ENCODE data around the gene MFF.
"Not testable (repeated sequence)": the region's sequence is repeated elsewhere in the genome, so short reads cannot be mapped to it uniquely, and the experiment has no call there.

MFF gene

DNA sequence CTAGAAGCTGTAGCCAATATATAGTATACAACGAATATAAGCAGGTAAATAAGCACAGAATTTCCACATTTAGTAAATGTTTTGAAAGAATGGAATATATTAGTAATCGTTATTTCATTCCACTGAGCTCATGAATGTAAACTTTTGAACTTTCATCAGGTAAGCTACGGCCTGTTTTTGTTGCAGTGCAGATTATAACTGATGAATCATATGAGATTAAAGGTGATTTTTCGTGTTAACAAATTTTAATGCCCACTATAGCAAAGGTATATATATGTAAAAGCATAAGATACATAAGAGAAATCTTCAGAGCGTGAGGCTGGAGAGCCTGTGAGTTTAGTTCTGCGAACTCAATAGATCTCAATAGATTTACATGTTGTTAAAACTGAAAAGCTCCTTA, 61.6 kb downstream of the MFF start:
- FAIRE-seq = no peak
- TF ChIP-seq, protein P1, sequence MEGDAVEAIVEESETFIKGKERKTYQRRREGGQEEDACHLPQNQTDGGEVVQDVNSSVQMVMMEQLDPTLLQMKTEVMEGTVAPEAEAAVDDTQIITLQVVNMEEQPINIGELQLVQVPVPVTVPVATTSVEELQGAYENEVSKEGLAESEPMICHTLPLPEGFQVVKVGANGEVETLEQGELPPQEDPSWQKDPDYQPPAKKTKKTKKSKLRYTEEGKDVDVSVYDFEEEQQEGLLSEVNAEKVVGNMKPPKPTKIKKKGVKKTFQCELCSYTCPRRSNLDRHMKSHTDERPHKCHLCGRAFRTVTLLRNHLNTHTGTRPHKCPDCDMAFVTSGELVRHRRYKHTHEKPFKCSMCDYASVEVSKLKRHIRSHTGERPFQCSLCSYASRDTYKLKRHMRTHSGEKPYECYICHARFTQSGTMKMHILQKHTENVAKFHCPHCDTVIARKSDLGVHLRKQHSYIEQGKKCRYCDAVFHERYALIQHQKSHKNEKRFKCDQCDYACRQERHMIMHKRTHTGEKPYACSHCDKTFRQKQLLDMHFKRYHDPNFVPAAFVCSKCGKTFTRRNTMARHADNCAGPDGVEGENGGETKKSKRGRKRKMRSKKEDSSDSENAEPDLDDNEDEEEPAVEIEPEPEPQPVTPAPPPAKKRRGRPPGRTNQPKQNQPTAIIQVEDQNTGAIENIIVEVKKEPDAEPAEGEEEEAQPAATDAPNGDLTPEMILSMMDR (IDR thresholded peaks at IDR 0.05; ENCODE audit: insufficient read depth, missing control alignments) = no peak

DNA sequence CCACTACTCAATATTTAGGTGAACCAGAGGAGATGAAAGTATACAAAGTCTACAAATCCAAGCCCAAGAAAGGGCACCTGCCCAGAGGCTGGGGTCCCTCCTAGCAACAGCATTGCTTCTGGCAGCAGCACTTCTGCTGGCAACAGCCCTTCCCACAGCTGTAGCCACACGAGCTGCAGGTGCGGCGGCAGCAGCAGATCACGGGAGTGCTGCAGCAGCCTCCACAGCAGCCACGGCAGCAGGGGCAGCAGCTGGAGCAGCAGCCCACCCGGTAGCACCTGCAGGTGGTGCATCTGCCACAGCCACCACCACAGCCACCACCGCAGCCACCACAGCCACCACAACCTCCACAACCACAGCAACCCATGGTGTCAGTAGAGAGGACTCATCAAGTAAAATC, 62.5 kb downstream of the MFF start, which contains the start of gene SCYGR1:
Gene SCYGR1, minus strand, starts transcription at position 367 of the 400 bp plus-strand sequence. Its CDS starts 0 bp downstream, at position 367.
- DNase-seq (ENCODE audit: insufficient read length, low spot score); FAIRE-seq: not testable (repeated sequence)

More for the DNA sequence above, 61.6 kb downstream of the MFF start:
- no peak for DNase-seq (ENCODE audit: insufficient read length, low spot score)

DNA sequence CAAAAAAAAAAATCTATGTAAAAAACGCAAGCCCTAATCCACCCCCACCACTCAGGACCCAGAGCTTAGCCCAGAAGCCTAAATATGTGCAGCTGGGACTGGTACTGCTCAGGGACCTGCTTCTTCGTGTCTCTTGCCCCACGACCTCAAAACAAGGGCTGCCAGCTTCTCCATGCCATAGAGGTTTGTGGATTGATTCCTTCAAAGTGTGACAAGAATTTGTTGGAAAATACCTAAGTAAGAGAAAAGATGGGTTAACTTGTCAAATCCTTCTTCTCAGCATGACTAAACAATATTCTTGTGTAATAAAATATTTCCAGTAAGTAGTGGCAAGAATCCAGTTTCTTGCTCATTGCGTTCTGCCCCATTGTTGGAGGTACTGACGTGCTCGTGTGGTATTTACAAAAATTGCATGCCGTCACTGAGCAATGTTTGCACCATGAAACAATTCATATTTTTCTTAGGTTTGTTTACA, 63.5 kb downstream of the MFF start:
- TF ChIP-seq, protein P1 (IDR thresholded peaks at IDR 0.05; ENCODE audit: insufficient read depth, missing control alignments) = no peak
- DNase-seq (ENCODE audit: insufficient read length, low spot score) = no peak

GRCh38 chr2:227389231-227389630, 64.2 kb downstream of the MFF start:
- no peak for FAIRE-seq
- TF ChIP-seq, protein P1 (IDR thresholded peaks at IDR 0.05; ENCODE audit: insufficient read depth, missing control alignments) = no peak
- no peak for DNase-seq (ENCODE audit: insufficient read length, low spot score)

More for the DNA sequence above, 63.5 kb downstream of the MFF start:
- no peak for FAIRE-seq

GRCh38 chr2:227389661-227390060, 64.6 kb downstream of the MFF start:
- FAIRE-seq = no peak
- no peak for DNase-seq (ENCODE audit: insufficient read length, low spot score)
- TF ChIP-seq, protein P1 (IDR thresholded peaks at IDR 0.05; ENCODE audit: insufficient read depth, missing control alignments) = no peak

DNA sequence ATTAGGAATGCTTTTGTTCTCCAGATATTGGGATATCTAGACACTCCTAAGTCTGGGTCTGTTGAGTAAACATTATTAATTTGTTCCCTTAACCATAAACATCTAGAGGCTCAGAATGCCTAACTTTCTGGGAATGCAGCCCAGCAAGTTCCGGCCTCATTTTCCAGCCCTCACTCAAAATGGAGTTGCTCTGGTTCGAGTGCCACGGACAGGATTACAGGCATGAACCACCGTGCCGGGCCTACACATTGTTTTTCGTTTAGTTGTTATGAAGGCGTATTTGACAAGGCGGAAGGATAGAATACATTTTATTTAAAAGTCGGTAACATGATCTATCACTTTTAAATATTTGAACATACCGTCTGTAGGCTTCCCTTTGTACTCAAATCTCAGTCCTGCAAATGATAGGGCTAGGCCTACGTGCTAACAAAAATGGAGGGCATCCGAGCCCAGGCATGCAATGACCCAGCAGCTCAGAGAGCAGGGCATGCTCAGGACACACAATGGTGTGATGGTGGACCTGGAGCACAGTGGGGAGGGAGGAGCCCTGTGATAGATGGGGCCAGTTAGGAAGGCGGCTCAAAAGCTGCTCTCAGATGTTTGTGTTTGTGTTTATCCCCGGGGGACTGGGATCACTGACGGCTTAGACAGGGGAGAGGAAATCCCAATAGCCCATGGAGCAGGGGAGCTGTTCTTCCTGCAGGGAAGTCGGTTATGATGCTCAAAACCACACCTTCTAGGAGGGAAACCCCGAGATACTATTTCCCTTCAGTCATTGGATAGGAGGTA, 65.6 kb downstream of the MFF start:
- DNase-seq (ENCODE audit: insufficient read length, low spot score) (no peak), FAIRE-seq (no peak)
- TF ChIP-seq, protein P1 (IDR thresholded peaks at IDR 0.05; ENCODE audit: insufficient read depth, missing control alignments) = no peak

DNA sequence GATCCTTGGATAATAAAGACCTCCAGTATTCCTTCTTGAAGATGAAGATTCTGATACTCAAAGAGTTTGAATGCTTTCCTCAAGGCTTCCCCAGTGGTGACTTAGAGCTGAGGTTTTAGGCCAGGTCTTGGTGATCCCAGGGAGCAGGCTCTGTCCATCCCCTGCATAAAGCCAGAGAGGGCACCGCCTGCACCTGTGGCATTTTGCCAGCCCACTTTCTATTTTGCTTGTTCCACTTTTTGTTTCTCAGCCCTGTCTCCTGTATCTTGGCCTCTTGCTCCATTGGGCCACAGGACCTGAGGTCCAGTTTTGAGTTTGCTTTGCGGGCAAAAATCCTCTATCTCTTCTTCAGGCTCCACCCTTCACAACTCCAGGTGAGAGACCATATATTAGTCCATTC, 69.3 kb downstream of the MFF start:
- TF ChIP-seq, protein P1 (IDR thresholded peaks at IDR 0.05; ENCODE audit: insufficient read depth, missing control alignments) = no peak
- DNase-seq (ENCODE audit: insufficient read length, low spot score) (no peak), FAIRE-seq (no peak)

Data from D721Med (cell line).